Measurements from ENCODE around the gene CSNK1G2. TPM values are rescaled to one million over a fixed set of nuclear protein-coding genes. Genes with fewer than 3 reads are reported as not detected.
A peak's percentile ranks its signal among the peaks of the same experiment; 100 is the strongest.

CSNK1G2 gene
- total RNA-seq, 4 donors from 2014 or later, result 34.1 to 52.6 (median 48.5) TPM

- TF ChIP-seq EP300 (IDR thresholded peaks at IDR 0.05), result no peak
- peak in 2 of 3 experiments; percentile 6 to 18 for TF ChIP-seq CTCF (IDR thresholded peaks at IDR 0.05)
- peak in 1 of 2 donors; percentile 11 for TF ChIP-seq POLR2AphosphoS5 (IDR thresholded peaks at IDR 0.05)
- no peak for TF ChIP-seq POLR2A (IDR thresholded peaks at IDR 0.05; ENCODE audit: low read depth)
- Histone ChIP-seq H3K36me3 (no peaks in the 10 kb centered on the region), H3K27me3 (no peaks in the 10 kb centered on the region), H3K4me1 (peaks cover 26 to 51% (median 46%) of the 10 kb centered on the region in 4 donors), H3K27ac (replicated peaks in 1 of 4) (peak overlapping the region in 3 of 4 donors; percentile 35 to 37 (median 37)), H3K9me3 (peaks cover 0 to 4% (median 1%) of the 10 kb centered on the region in 4 donors), H3K4me3 (no peak overlapping the region)
- intact Hi-C loops (cut with DNase I), result no loop called here
- WGBS, result 52% methylated on average over 9 of the region's 9 CpGs
- no peak for DNase-seq (ENCODE audit: extremely low spot score)
Observed at GRCh38 chr19:2027361-2027760, 86.4 kb downstream of the CSNK1G2 start.

Small RNA genes lying within 50 kb of the gene (small RNA-seq; reads per million reads assigned to genes)
- 0 reads per million in 3 donors for gene AC007136.1

Other genes with a start within 250 kb of the CSNK1G2 start
- not detected for gene ONECUT3, start 187.7 kb upstream of the CSNK1G2 start, total RNA-seq
- gene ATP8B3, start 128.9 kb upstream of the CSNK1G2 start, total RNA-seq, result under 1 TPM; 0.19 to 0.92 (median 0.66) TPM
- 10 to 100 TPM; 16.2 to 36.0 (median 26.1) TPM for gene REXO1, start 92.7 kb upstream of the CSNK1G2 start, total RNA-seq
- 10 to 100 TPM in 1 of 4 donors, 1 to 10 TPM in 3; 2.5 to 10.8 (median 8.5) TPM for gene KLF16, start 77.6 kb upstream of the CSNK1G2 start, total RNA-seq
- 100 to 1,000 TPM in 2 of 4 donors, 10 to 100 TPM in 2; 89.7 to 125 (median 102) TPM for gene ABHD17A, start 55.7 kb upstream of the CSNK1G2 start, total RNA-seq
- gene ADAT3, start 35.8 kb upstream of the CSNK1G2 start, total RNA-seq, result 1 to 10 TPM; 3.8 to 5.6 (median 4.4) TPM
- 10 to 100 TPM; 26.6 to 76.5 (median 59.3) TPM for gene SCAMP4, start 35.8 kb upstream of the CSNK1G2 start, total RNA-seq
- gene BTBD2, start 74.5 kb downstream of the CSNK1G2 start, total RNA-seq, result 100 to 1,000 TPM in 1 of 4 donors, 10 to 100 TPM in 3; 52.8 to 137 (median 77.1) TPM
- gene MKNK2, start 110.1 kb downstream of the CSNK1G2 start, total RNA-seq, result 100 to 1,000 TPM; 113 to 267 (median 193) TPM
- gene MOB3A, start 155.2 kb downstream of the CSNK1G2 start, total RNA-seq, result 10 to 100 TPM; 43.6 to 85.2 (median 56.3) TPM
- 1 to 10 TPM; 1.9 to 6.0 (median 3.9) TPM for gene IZUMO4, start 155.7 kb downstream of the CSNK1G2 start, total RNA-seq
- gene AP3D1, start 210.4 kb downstream of the CSNK1G2 start, total RNA-seq, result 100 to 1,000 TPM in 2 of 4 donors, 10 to 100 TPM in 2; 76.0 to 156 (median 93.7) TPM
- gene DOT1L, start 222.8 kb downstream of the CSNK1G2 start, total RNA-seq, result 10 to 100 TPM; 10.8 to 13.2 (median 12.0) TPM

Data from esophagus muscularis mucosa (tissue), 4 donors.